ENCODE results near the gene MYO5C.
A peak's percentile ranks its signal among the peaks of the same experiment; 100 is the strongest.

The MYO5C gene

DNA sequence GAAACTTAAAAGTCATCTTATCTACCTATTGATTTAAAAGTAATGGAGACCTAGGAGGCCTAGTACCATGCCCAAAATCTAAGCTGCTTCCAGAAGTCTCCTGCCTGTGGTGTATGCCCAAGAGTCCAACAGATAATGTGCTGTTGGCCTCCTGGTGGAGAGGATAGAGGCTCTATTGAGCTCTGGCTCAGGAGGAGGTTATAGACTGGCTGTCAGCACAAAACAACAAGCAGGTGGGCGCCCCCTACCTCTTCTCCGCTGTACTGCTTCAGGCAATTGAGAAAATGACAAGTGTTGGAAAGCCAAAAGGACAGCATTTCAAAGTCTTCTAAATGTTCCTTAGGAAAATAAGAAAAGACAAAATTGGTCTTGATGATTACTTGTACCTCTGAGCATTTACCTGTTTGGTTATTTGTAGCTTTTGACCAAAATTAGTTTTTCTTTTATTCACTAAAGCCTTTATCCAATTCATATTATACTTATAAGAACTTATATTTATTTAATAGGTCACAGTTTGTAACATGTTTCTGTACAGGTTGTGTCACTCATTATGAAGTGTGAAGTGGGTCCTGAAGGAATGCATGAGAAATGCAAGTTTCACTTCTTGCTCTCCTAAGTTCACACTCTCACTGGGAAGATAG lies 87.2 kb downstream of the MYO5C start:
- DNase-seq = peak; percentile 71

DNA sequence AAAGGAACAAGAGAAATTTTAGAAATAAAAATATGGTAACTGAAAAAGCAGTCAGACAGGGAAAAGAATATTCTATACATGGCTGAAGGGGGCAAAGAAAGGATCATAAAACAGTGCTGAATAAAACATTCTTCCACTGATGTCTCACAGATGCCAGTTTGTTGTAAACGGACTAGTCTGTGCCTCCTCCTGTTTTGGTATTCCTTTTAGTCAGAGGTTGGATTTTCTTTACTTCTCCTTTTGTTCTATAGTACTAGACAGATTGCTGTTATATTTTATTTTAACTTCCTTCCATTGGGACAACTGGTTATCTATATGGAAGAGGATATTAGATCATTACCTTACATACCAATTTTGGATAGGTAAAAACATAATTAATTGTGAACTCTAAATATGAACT lies 88.4 kb downstream of the MYO5C start:
- no peak for DNase-seq

DNA sequence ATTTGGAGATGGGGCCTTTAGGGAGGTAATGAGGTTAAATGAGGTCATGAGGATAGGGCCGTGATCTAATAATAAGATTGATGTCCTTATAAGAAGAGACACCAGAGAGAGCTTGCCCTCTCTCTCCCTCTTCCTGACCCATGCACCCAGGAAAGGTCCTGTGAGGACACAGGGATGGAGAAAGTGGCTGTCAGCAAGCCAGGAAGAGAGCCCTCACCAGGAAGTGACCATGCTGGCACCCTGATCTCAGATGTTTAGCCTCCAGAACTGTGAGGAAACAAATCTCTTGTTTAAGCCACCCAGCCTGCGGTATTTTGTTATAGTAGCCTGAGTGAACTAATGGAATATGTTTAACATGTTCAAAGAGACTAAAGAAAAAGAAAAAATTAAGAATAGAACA lies 89.2 kb downstream of the MYO5C start:
- no peak for DNase-seq

DNA sequence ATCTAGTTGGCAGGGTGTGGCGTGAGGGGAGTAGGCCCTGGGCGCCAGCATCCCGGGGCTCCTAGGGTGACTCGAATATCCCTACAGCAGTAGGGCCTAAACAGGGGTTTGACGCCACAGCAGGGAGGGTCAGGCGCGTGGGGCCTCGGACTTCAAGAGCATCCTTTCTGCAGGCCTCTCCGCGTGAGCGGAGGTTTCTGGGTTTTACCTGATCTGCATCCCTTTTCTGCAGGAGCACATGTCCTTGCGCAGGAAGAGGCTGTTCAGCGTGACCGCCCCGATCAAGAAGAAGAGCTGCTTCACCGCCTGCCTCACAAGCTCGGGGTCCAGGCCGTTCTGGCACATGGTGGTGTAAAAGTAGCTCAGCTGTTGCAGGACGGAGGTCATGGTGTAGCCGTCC lies 90.9 kb downstream of the MYO5C start:
- no peak for DNase-seq

DNA sequence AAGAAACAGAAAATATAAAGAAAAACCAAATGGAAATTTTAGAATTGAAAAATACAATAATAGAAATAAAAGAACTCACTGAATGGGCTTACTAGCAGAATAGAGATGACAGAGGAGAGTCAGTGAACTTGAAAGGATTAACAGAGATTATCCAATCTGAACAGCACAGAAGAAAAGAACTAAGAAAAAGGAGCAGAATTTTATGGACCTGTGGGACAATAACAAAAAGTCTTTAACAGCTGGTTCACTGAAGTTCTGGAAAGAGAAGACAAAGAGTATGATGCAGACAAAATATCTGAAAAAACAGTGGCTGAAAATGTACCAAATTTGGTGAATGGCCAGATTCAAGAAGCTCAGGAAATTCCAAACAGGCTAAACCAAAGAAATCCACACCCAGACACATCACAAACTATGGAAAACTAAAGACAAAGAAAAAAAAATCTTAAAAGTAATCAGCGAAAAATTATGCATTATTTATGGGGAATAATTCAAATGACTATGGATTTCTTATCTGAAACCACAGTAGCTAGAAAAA lies 94.7 kb downstream of the MYO5C start:
- no peak for DNase-seq

DNA sequence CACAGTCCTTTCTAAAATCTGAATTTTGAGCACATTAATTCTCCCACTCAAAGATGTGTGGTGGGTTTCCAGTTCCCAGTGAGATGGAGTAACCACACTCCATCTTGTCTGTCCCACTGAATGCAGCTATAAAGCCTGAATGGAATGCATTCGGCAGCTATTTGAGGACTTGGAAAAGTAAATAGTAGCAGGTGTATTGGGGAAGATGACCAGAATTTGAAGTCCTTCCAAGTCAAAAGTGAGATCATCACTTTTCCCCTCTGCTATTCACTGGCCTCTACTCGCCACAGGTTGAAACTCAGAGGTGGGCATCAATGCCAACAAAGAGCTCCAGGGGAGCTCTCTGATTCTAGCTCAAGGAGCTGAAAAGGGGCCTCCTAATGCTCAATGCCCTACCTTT lies 96.3 kb downstream of the MYO5C start:
- no peak for DNase-seq

DNA sequence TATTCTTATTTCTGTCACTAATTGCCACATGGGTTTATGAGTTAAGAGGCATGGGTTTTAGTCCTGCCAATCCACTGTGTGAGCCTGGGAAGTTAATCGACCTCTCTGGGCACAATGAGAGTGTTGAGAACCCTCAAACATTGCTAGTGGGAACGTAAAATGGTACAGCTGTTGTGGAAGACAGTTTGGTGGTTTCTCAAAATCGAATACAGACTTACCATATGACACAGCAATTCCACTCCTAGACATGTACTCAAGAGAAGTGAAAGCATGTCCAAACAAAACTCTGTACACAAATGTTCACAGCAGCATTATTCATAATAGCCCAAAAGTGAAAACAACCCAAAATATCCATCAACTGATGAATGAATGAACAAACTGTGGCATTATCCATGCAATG lies 98.7 kb downstream of the MYO5C start:
- no peak for DNase-seq

DNA sequence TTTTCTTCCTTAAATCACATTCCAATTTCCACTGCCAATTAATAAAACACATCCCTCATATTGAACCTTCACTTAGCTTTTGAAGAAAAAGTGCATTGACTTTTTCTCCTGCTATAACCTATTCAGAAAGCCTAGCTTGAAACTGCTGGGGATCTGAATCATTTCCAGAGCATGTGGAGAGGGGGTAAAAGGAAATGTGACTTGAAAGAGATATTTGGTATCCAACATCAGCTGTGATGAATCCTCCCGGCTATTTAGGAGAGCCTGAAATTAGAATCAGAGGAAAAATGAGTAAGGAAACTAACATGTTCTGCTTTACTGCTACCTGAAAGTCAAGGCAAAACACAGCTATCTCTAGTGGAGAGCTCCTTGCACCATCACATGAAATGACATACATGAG lies 101.8 kb downstream of the MYO5C start:
- DNase-seq = peak; percentile 9

DNA sequence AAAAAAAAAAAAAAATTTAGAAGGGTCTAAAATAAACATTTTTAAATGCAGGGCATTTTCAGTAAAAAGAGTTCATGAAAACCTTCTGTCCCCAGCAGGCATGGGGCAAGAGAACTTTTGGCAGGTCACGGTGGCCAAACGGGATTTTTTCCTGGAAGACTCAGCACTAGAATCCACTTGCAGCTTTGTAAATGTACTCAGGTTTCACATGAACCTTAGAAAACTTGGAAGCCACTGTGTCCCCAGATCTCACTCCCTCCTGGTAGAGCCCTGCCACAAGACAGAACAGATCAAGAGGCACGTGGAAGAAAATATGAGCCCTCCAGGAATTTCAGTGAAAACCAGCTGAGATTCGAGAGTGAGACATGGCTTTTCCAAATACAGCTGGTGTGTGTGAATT lies 102.3 kb downstream of the MYO5C start:
- no peak for DNase-seq

DNA sequence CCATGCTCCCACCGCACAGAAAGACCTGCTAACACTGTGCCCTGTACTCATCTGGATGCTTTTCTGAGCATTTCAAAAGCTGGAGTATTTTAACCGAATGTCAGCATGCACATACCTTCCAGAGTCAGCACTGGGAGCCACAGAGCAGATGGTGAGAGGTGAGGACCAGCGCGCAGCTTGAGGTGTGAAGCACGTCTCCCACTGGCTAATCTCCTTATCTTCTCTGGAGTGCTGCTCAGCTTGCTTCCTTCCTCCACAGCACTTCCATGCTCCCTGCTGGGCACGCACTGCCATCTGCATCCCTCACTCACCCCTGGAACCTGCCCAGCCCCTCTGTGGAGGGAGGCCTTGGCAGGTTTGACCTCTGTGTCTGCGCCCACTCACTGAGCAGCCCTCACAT lies 104.4 kb downstream of the MYO5C start, which contains the start of gene GNB5:
Gene GNB5, minus strand, starts transcription at position 186 of the 400 bp plus-strand sequence. CDS start 6,716 bp downstream, outside the sequence.
- DNase-seq = no peak

DNA sequence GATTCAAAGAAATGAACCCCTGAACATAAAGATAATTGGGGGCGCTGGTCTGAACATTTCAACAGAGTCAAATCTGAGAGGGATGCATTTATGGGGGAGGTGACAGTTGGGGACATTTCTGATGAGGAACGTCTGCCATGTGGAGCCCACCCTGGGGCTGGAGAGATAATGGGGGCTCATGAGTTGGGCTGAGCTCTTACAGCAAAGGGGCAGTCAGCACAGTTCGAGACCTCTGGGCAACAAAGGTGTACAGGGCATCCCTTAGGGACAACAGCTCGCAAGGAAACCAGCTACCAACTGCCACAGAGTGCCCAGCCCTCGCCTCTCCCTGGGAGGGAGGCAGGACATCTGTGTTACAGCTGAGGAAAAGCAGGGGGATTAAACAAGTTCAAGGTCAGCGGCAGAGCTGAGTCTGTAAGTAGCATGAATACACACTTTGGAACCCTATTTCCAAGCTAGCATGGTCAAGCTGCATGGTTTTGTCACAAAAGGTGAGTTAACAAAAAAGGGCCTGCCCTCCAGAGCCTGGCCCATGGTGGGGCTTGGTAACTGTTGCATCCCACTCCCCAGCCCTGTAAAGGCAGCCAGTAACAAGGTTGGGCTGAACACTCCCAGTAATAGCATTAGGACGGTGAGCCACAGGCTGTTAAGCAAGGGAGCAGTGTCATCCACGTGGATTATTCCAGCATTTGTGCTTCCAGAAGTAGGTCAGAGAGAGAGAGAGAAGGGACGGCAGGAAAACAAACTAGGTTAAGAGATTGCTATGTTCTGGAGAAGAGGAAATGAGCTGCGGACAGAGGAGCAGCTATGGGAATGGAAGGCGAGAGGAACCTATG lies 108.7 kb downstream of the MYO5C start:
- no peak for DNase-seq

DNA sequence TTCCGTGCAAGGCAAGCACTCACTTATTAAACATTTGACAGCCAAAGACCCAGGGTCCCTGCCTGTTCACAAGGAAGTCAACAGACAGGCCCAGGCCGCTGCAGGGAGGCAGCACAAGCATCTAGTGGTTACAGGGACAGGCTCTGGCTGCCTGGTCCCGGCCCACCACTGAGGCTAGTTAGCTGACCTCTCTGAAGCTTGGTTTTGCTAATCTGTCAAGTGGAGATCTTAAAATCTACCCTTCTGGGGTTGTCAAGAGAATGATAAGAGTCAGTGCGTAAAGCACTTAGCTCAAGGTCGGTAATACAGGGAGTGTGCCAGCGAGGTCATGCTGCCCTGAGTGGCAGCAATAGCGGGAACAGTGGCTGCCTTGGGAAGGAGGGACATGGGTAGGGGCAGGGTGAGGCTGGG lies 110.4 kb downstream of the MYO5C start:
- DNase-seq = no peak

DNA sequence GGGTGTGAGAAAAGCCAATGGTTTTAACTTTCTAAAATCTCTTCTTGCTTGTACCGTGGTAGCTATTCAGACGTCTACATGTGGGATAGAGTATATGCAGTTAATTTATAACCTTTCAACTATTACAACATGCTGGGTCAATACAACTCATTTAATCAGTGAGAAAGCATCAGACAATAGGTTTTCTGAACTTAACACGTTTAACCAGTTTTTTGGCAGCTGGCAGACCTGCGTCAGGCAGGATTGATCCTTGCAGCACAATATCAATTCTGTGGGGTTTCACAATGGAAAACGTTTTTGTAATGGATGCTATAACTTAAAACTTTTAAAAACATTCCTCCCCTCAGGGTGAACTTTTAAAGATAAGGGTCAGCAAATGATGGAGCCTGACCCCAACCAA lies 110.9 kb downstream of the MYO5C start:
- no peak for DNase-seq

DNA sequence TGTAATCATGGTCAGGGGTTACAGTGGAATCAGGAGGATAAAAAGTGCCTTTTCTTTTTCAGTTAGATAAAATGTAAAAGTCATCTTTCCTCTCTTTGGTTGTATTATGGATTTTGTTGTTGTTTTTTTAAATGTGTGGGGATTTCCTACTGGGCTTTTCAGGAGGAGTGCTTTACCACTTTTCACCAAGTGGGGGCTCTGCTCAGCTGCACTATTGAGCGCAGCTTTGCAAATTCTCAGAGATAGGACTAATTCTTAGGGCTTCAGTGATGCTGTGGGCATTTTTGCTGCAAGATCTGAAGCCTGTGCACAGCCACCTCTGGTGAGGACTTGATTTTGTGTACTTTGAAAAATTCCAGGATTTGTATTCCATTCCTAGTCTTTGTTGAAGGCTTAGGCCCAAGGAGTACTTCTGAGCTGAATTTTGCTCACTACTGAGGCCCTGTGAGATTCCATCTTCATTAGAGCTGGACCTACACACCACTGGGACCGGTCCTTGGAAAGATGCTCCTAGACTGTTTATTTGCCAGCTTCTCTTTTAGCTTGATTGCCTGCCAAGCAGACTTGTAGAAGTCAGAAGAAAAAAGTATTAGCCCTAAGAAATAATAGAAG lies 111.9 kb downstream of the MYO5C start:
- DNase-seq = peak; percentile 32

DNA sequence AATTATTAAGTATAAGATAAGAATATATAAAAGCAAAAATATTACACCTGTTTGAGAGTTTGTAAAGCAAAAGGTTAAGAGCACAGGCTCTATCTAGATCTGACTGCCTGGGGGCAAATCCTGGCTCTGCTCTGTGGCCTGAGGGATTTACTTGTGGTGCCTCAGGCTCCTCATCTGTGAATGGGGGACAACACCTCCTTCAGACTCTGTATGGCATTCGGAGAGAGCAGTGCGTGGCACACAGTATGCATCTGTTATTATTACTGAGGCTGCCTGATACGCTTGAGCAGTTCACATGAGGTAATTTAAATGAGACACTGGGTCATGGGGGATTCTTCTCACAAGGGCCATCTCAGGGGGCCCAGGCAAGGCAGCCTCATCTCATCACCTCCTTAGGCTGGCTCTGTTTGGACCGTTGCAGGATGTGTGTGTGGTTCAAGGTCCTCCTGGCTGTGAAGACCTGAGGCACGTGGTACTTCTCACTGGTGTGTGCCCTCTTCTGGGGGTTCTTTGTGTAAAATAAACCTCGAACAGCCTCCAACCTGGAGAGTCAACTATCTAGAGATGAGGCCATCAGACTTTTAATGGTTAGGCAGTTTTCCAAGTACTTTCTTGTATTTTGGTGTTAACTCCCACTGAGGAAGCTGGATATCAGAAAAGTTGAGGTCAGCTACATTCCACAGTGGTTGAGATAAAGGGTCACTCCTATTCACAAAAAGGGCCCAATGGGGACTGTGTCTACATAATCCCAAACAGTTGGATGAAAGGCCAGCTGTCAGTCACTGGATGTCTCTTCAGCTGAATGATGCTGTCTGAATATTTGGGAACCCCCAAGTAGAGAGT lies 113.4 kb downstream of the MYO5C start:
- DNase-seq = no peak

DNA sequence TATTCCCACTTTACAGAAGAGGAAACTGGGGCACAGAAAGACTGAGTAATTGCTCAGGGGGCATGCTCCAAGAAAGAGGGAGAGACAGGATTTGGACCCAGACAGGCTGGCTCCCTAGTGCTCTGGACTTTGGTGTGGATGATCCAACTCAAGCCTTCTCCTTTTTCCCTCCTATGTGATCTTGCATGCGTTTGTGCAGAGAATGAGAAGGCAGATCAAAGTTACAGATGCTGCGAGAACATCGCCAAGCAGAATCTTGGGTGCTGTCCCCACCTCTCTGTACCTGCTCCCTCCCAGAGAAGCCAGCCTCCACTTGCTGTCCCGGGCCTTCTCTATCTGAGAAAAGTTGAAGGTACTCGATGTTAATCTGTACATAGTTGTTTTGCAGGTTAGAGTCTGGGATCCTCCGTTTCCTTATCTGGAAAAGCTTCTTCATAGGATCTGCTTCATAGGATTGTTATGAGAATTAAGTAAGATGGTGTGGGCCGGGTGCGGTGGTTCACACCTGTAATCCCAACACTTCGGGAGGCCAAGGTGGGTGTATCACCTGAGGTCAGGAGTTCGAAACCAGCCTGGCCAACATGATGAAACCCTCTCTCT lies 114.7 kb downstream of the MYO5C start:
- DNase-seq = no peak

DNA sequence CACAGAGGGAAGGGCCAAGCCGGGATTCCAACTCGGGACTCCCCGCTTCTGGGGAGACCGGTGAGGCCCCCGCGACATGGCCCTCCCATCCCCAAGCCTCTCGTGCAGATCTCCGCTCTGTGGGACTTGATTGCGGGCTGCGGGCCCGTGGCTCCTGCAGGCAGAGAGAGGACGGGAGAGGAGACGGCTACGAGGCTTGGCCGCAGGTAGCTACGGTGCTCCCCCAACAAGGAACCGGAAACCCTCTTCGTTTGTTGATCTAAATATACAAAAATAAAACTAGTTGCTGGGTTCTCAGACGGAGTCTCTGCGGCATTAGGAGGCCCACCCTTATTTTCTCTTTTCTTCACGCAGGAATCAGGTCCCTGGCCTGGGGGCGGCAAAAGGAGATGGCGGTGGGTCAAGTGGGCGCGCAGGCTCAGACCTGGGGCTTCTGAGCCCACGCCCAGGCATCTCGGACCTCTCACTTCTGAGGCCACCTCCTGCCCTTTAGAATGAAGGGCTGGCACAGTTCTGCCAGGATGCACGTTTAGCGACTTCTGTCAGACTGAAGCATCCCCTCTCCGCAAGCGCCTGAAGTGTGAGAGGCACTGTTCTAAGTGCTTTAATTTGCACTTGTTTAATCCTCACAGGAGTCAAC lies 115.3 kb downstream of the MYO5C start:
- DNase-seq = no peak

DNA sequence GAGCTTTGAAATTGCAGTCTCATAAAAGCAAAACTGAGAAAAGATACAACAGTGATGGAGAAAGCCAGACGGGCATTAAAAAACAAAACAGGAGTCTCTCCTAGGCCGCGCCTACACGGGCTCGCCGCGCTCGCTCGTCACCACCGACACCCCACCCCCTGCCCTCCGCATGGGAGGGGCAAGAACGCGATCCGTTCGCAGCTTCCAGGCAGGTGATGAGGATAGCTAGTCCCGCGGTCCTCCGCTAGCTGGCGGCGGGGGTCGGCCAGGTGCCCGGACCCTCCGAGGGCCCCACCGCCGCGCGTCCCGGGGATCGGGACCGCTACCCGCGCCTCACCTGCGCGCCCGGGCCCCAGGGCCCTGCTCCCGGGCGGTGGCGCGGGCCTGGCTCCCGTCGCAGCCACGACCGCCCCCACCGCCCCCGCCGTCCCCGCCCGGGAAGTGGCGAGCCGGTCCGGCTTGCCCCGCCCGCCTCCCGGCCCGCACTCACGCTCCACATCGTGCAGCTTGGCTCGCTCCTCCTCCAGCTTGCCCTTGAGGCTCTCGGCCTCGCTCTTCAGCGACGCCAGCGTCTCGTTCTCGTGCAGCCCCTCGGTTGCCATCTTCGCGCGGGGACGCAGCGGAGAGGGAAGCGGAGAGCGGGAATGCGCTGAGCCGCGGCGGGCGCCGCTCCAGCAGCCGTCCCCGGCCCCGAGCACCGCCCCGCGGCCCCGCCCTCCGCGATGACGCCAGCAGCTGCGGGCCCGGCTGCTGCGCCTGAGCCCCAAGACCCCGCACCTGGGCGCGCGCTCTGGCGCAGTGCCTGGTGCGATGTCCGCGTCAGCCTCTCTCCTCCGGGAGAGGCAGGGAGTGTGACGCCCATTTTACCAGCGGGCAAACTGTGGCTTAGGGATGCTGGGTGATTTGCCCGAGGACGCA lies 116.1 kb downstream of the MYO5C start:
- peak; percentile 60 for DNase-seq

DNA sequence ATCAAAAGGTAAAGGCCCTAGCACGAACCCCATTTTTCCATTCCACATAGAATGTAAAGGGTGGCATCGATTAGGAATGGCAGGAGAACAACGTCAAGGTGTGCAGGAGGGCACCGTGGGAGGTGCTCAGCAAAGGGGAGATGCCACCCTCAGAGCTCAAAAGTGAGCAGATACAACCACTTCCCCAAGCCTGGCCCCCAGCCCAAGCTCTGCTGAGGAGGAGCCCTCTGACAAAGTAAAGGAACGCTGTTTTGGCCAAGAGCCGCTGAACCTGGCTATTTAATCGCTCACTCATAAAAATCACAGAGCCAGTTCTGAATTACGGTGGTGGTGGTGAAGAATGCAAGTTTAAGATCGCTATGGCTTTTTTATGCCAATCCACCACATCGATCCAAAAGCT lies 116.8 kb downstream of the MYO5C start:
- no peak for DNase-seq

DNA sequence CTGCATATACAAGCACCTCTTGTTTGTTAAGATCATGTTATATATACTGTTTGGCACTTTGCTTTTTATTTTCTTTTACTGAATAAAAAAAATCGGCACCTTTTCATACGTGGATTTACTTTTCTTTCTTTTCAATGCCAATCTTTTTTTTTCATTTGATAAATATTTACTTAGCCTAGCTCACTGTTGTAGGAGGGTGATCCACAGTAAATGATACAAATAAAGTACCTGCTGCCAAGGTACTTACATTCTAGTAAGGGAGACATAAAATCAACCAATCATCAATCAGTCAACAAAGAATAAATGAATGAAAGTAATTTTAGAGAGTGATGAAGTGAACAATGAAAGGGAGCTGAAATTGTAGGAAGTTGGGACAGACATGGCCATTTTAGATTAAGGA lies 122.7 kb downstream of the MYO5C start:
- DNase-seq = no peak

DNA sequence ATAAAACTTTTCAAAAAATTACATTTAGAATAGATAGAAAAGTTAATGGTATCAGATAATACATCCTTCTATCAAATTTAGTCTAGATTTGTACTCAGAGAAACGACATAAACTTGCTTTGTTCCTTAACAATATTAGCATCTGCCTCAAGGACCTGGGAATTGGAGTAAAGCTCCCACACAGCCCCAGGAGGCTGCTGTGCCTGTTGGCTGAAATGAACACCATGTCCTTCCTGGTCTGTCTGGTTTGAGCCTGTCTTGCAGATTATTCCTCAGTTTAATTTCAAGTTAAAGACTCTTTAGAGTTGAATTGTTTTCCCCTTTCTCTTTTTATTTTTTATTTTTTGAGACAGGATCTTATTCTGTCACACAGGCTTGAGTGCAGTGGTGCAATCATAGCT lies 123.8 kb downstream of the MYO5C start:
- DNase-seq = no peak

All from fibroblast of upper back skin (primary cell).